Measurements from ENCODE around the gene SIGLEC12. TPM values are rescaled to one million over a fixed set of nuclear protein-coding genes. Genes with fewer than 3 reads are reported as not detected.
A peak's percentile ranks its signal among the peaks of the same experiment; 100 is the strongest.

Gene SIGLEC12
- total and polyA plus RNA-seq, 2 of the 13 experiments (the other 11 are each of a cell fraction or from before 2014, with no cell fraction given), result not detected

DNA sequence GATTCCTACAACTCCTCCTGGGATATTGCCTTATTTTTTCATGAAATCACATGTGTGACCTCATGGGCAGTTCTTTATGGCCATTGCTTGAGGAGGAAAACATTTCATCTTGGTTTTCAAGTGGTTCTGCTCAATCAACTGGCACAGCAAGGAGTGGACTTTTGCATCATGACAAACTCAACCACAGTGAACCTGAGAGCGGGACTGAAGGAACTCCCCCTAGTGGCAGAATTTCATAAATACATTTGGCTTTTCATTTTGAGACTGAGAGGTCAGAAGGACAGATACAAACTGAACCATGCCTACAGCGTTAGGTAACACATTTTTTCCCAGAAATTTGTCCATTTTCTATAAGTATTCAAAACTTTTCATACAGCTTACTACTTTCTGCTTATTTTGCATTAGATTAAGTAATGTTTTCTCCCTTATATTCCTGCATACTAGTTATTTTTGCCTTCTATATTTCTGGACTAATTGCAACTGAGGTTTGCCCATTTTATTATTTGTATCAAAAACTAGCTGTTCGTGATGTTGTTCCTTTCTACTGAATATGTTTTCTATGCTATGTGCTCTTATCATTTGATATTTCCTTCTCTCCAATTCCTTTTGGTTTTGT lies 13.4 kb upstream of the SIGLEC12 start:
- intact Hi-C loops (cut with micrococcal nuclease; ENCODE audit: unreplicated experiment), result loop anchor here (1.0 kb wide), 1 partner anchor 42 kb away; no protein-coding TSS in a partner anchor
- ChIA-PET POLR2A (no interaction called here), CTCF (ENCODE audit: low intra/inter-chr PET ratio, low total read pairs) (interaction anchor here (0.7 to 4.1 kb wide), 3 partner anchors 41 to 217 kb away, joined by 3 to 51 read pairs (median 8); no protein-coding TSS in a partner anchor)
- peak; percentile 47 for ATAC-seq
- H3K9me3 ChIP-seq (ENCODE audit: low read length), result no peaks in the 10 kb centered on the region
- no peaks in the 10 kb centered on the region for H3K79me2 ChIP-seq (ENCODE audit: insufficient read depth, low read length)
- no TSS peak for BruUV-seq (replicated peaks)
- H3K4me2 ChIP-seq (ENCODE audit: low read depth, low read length), result no peak overlapping the region
- H3K27ac ChIP-seq (ENCODE audit: extremely low read length, insufficient read depth, low read length), result no peak overlapping the region
- FAIRE-seq, result peak; percentile 85
- H3K27me3 ChIP-seq (ENCODE audit: control insufficient read depth in 1 of 2, insufficient read depth in 2 of 2, low read length in 2 of 2), result no peaks in the 10 kb centered on the region
- H4K20me1 ChIP-seq (ENCODE audit: insufficient read depth, low read length), result no peaks in the 10 kb centered on the region
- 12% methylated on average over 3 of the region's 3 CpGs for WGBS (ENCODE audit: low lambda C conversion rate)
- peak; percentile 46 for DNase-seq (ENCODE audit: low spot score)
- H3K4me1 ChIP-seq (ENCODE audit: insufficient read depth, low read length), result no peaks in the 10 kb centered on the region
- no peak overlapping the region for H3K9ac ChIP-seq (ENCODE audit: insufficient read depth, low read depth, low read length)
- no peak overlapping the region for H3K4me3 ChIP-seq (replicated peaks in 1 of 3; ENCODE audit: insufficient read depth in 1 of 3, low read depth in 2 of 3, low read length in 3 of 3)
- no peaks in the 10 kb centered on the region for H3K36me3 ChIP-seq (replicated peaks in 1 of 2; ENCODE audit: control insufficient read depth in 1 of 2, insufficient read depth in 2 of 2, low read length in 2 of 2)
- in situ Hi-C loops (cut with HindIII; ENCODE audit: extremely low pct_ligation_motif_present, low pct_unique_long_range_greater_than_20kb), result no loop called here
- H2AFZ ChIP-seq (ENCODE audit: low read length), result no peak overlapping the region
- no peak for TF ChIP-seq SP140L (CRISPR knock-in tag; IDR thresholded peaks at IDR 0.05; ENCODE audit: borderline replicate concordance)
- TF ChIP-seq HOXA3 (CRISPR knock-in tag; IDR thresholded peaks at IDR 0.05), result no peak
- TF ChIP-seq, protein P1, sequence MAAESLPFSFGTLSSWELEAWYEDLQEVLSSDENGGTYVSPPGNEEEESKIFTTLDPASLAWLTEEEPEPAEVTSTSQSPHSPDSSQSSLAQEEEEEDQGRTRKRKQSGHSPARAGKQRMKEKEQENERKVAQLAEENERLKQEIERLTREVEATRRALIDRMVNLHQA (CRISPR knock-in tag; IDR thresholded peaks at IDR 0.05), result no peak
- TF ChIP-seq ZNF614 (CRISPR knock-in tag; IDR thresholded peaks at IDR 0.05; ENCODE audit: borderline replicate concordance), result no peak
- TF ChIP-seq GABPB1 (CRISPR knock-in tag; IDR thresholded peaks at IDR 0.05), result no peak
- TF ChIP-seq XRCC5 (optimal IDR thresholded peaks at IDR 0.05; ENCODE audit: low read length), result no peak
- no peak for TF ChIP-seq CAMTA2 (CRISPR knock-in tag; IDR thresholded peaks at IDR 0.05; ENCODE audit: borderline replicate concordance)
- TF ChIP-seq ZNF350 (CRISPR knock-in tag; IDR thresholded peaks at IDR 0.05; ENCODE audit: borderline replicate concordance, low read depth), result no peak
- TF ChIP-seq, protein P2, sequence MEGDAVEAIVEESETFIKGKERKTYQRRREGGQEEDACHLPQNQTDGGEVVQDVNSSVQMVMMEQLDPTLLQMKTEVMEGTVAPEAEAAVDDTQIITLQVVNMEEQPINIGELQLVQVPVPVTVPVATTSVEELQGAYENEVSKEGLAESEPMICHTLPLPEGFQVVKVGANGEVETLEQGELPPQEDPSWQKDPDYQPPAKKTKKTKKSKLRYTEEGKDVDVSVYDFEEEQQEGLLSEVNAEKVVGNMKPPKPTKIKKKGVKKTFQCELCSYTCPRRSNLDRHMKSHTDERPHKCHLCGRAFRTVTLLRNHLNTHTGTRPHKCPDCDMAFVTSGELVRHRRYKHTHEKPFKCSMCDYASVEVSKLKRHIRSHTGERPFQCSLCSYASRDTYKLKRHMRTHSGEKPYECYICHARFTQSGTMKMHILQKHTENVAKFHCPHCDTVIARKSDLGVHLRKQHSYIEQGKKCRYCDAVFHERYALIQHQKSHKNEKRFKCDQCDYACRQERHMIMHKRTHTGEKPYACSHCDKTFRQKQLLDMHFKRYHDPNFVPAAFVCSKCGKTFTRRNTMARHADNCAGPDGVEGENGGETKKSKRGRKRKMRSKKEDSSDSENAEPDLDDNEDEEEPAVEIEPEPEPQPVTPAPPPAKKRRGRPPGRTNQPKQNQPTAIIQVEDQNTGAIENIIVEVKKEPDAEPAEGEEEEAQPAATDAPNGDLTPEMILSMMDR (CRISPR knock-in tag; IDR thresholded peaks at IDR 0.05), result peak; percentile 76
- TF ChIP-seq TGIF2 (CRISPR knock-in tag; IDR thresholded peaks at IDR 0.05), result no peak
- TF ChIP-seq TEAD3 (CRISPR knock-in tag; optimal IDR thresholded peaks at IDR 0.05; ENCODE audit: borderline replicate concordance), result peak; percentile 28
- TF ChIP-seq WIZ (CRISPR knock-in tag; IDR thresholded peaks at IDR 0.05), result no peak
- TF ChIP-seq, protein P3, sequence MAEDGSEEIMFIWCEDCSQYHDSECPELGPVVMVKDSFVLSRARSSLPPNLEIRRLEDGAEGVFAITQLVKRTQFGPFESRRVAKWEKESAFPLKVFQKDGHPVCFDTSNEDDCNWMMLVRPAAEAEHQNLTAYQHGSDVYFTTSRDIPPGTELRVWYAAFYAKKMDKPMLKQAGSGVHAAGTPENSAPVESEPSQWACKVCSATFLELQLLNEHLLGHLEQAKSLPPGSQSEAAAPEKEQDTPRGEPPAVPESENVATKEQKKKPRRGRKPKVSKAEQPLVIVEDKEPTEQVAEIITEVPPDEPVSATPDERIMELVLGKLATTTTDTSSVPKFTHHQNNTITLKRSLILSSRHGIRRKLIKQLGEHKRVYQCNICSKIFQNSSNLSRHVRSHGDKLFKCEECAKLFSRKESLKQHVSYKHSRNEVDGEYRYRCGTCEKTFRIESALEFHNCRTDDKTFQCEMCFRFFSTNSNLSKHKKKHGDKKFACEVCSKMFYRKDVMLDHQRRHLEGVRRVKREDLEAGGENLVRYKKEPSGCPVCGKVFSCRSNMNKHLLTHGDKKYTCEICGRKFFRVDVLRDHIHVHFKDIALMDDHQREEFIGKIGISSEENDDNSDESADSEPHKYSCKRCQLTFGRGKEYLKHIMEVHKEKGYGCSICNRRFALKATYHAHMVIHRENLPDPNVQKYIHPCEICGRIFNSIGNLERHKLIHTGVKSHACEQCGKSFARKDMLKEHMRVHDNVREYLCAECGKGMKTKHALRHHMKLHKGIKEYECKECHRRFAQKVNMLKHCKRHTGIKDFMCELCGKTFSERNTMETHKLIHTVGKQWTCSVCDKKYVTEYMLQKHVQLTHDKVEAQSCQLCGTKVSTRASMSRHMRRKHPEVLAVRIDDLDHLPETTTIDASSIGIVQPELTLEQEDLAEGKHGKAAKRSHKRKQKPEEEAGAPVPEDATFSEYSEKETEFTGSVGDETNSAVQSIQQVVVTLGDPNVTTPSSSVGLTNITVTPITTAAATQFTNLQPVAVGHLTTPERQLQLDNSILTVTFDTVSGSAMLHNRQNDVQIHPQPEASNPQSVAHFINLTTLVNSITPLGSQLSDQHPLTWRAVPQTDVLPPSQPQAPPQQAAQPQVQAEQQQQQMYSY (CRISPR knock-in tag; IDR thresholded peaks at IDR 0.05), result no peak
- TF ChIP-seq, protein P4, sequence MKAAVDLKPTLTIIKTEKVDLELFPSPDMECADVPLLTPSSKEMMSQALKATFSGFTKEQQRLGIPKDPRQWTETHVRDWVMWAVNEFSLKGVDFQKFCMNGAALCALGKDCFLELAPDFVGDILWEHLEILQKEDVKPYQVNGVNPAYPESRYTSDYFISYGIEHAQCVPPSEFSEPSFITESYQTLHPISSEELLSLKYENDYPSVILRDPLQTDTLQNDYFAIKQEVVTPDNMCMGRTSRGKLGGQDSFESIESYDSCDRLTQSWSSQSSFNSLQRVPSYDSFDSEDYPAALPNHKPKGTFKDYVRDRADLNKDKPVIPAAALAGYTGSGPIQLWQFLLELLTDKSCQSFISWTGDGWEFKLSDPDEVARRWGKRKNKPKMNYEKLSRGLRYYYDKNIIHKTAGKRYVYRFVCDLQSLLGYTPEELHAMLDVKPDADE (CRISPR knock-in tag; IDR thresholded peaks at IDR 0.05), result no peak
- TF ChIP-seq, protein P5, sequence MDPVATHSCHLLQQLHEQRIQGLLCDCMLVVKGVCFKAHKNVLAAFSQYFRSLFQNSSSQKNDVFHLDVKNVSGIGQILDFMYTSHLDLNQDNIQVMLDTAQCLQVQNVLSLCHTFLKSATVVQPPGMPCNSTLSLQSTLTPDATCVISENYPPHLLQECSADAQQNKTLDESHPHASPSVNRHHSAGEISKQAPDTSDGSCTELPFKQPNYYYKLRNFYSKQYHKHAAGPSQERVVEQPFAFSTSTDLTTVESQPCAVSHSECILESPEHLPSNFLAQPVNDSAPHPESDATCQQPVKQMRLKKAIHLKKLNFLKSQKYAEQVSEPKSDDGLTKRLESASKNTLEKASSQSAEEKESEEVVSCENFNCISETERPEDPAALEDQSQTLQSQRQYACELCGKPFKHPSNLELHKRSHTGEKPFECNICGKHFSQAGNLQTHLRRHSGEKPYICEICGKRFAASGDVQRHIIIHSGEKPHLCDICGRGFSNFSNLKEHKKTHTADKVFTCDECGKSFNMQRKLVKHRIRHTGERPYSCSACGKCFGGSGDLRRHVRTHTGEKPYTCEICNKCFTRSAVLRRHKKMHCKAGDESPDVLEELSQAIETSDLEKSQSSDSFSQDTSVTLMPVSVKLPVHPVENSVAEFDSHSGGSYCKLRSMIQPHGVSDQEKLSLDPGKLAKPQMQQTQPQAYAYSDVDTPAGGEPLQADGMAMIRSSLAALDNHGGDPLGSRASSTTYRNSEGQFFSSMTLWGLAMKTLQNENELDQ (CRISPR knock-in tag; IDR thresholded peaks at IDR 0.05; ENCODE audit: borderline replicate concordance), result no peak

All from HepG2 (cell line).